Mucosa of descending colon (tissue), 3 donors: ENCODE measurements around the gene NOXA1. TPM values are rescaled to one million over a fixed set of nuclear protein-coding genes. Genes with fewer than 3 reads are reported as not detected.
"Not testable (repeated sequence)": the region's sequence is repeated elsewhere in the genome, so short reads cannot be mapped to it uniquely, and the experiment has no call there.

ENCODE experiments used
- ATAC-seq: fragments of 200-7000 bp; cut with Tn5 transposase; one replicate; pipeline ENCODE4 v1.9.1; 2020; ENCODE audit warnings: mild to moderate bottlenecking, moderate library complexity
- DNase-seq, 3 donors: peaks; one replicate each; pipeline ENCODE4 v3.0.0-alpha.2; 2020
- H3K36me3 ChIP-seq: fragments of 200-600 bp; one replicate; pipeline ENCODE4 v1.8.0; 2021; ENCODE audit warnings: low read depth, mild to moderate bottlenecking
- H3K4me1 ChIP-seq: fragments of 200-600 bp; one replicate; pipeline ENCODE4 v1.8.0; 2021; ENCODE audit warnings: low read depth, mild to moderate bottlenecking
- H3K4me3 ChIP-seq: fragments of 200-600 bp; one replicate; pipeline ENCODE4 v1.8.0; 2021; ENCODE audit warnings: mild to moderate bottlenecking
- H3K9me3 ChIP-seq: fragments of 200-600 bp; one replicate; pipeline ENCODE4 v1.8.0; 2021; ENCODE audit warnings: mild to moderate bottlenecking
- CTCF ChIP-seq: fragments of 200-600 bp; IDR thresholded peaks from one replicate; pipeline ENCODE4 v1.8.0; 2022; ENCODE audit warnings: antibody characterized with exemption, mild to moderate bottlenecking
- intact Hi-C, 2 donors: fragments of 100-400 bp; cut with DNase I in 1 of 2; cut with micrococcal nuclease in 1 of 2; formaldehyde crosslinking; loops; one replicate each; pipeline versions ENCODE4 v1.11.0 to v1.11.1; 2022; cut with DNase I, micrococcal nuclease
- total RNA-seq, 3 donors: library from RNA; stranded (reverse); fragmentation: NEBNext Ultra II Directional in 2 of 3; extraction: Animal tissue kit (Norgen Biotek cat#: 25700) in 2 of 3; gene quantifications; one replicate each; pipeline versions ENCODE4 v1.2.1 to v1.2.4, GENCODE V29; 2021 to 2023
- donor health status: DM: no; HTN: no; CAD: no; lungs with moderate emphysema.
- donor health status: DM: no; HTN: no; CAD: no.
- donor health status: DM: no; HTN: yes; CAD: no.

NOXA1 gene
- total RNA-seq, 3 donors from 2014 or later: 18.0 to 41.5 (median 27.2) TPM

DNA sequence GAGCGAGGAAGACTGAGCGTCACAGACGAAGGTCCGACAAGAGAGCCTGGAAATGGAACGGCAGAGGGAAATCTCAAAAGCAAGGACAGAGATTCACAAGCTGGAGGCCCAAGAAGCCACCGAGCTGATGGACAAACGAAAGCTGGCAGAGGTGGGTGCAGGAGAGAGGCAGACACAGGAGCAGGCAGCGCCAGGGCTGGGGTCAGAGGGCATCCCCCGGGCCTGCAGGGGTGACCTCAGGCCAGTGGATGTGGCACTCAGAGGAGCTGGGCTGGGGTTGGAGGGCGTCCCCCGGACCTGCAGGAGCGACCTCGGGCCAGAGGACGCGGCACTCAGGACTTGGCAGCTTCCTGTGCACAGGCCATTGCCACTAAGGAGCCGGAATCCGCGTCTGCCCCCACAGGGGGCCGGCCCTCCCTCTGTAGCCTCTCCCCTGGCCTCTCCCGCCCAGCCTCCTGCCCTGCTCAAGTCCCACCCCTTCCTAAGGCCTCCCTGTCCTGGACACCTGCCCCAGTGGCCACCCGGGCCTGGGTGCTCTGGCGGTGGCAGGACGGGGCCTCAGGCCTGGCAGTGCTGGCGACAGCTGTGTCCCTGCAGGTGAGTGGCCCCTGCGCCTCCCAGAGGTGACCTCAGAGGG lies 40.6 kb upstream of the NOXA1 start:
- Histone ChIP-seq H3K9me3 (no peaks in the 10 kb centered on the region), H3K4me3 (no peak overlapping the region), H3K36me3 (no peaks in the 10 kb centered on the region), H3K4me1 (peaks cover 2% of the 10 kb centered on the region)
- peak in 2 of 3 donors; percentile 17 to 36 for DNase-seq
- ATAC-seq: peak; percentile 16
- no peak for TF ChIP-seq CTCF
- intact Hi-C loops: no loop called here

DNA sequence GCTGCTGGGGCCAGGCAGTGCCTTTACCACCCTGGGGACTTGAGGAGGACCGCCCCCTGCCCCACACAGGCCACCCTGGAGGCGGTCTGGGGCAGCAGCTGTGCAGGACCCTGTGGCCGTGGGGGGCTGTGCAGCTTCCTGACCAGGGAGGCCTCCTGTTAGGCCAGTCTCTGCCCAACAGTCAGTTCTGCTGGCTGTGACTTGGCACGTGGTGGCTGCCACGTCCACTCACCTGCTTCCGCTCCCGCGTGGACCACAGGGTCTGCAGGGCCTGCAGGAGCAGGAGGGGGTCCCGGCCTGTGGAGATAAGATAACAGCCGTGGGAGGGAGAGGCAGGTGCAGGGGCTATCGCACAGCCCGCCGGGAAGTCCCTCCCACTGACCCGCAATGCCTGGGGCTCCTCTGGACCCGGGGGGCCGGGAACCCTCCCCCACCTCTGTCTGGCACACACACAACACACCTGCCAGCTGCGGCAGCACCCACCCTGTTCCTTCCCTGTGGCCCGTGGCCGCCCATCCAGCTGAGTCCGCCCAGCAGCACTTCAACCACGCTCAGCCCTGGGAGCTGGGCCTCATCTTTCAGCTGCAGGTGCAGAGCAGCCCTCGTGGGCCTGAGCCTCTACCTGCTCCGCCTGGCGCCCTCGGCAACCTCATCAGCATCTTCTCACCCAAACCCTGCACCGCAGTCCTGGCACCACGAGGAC lies 40.0 kb upstream of the NOXA1 start:
- H3K4me3 ChIP-seq: no peak overlapping the region
- no peaks in the 10 kb centered on the region for H3K36me3 ChIP-seq
- no peak for TF ChIP-seq CTCF
- intact Hi-C loops: no loop called here
- H3K4me1 ChIP-seq: peaks cover 2% of the 10 kb centered on the region
- no peak for ATAC-seq
- peak in 2 of 3 donors; percentile 16 to 34 for DNase-seq
- H3K9me3 ChIP-seq: no peaks in the 10 kb centered on the region

DNA sequence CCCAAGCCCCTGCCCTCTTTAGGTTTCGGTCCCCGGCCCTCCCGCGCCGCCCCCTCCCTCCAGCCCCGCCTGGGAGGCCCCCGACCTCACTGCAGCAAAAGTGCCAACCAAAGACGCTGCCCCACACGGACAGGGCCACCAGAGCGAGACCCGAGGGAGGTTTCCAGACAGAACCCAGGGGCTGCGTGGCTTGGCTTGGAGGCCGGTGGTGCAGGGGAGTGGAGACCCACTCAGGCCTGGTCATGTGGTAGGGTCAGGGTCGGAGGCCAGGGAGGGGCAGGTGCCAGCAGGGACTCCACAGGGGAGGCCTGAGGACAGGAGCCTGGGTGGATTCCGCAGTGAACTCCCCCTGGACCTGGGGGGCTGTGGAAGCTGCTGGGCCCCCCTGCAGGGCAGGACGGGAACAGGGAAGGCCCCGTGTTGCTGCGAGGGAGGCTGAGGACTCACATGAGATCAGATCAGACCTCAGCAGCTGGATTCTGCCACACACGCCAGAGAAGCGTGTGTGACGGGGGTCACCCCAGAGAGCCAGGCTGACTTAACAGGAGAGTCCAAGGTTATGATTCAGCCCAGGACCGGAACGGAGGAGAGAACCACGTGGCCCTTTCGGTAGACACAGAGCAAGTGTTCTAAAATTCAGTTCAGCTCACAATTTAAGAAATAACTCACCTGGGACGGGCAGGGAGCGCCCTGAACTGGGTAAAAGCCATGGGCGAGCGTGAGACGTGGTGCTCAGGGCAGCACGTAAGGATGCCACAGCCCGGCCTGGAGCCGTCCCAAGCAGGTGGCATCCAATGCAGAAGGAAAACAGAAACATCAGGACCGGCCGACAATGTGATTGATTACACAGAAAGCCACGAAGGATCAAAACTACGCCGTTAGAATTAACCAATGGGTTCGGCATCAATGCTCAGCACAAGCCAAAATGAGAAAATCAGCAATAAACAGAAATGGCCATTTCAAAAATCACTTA lies 39.1 kb upstream of the NOXA1 start:
- Histone ChIP-seq H3K4me3 (no peak overlapping the region), H3K9me3 (no peaks in the 10 kb centered on the region), H3K4me1 (peaks cover 2% of the 10 kb centered on the region), H3K36me3 (no peaks in the 10 kb centered on the region)
- DNase-seq (peak in 2 of 3 donors; percentile 23 to 43), ATAC-seq (no peak)
- no peak for TF ChIP-seq CTCF
- intact Hi-C loops: no loop called here

GRCh38 chr9:137385061-137385655 lies 38.0 kb upstream of the NOXA1 start:
- DNase-seq: peak in 2 of 3 donors; percentile 8 to 37

DNA sequence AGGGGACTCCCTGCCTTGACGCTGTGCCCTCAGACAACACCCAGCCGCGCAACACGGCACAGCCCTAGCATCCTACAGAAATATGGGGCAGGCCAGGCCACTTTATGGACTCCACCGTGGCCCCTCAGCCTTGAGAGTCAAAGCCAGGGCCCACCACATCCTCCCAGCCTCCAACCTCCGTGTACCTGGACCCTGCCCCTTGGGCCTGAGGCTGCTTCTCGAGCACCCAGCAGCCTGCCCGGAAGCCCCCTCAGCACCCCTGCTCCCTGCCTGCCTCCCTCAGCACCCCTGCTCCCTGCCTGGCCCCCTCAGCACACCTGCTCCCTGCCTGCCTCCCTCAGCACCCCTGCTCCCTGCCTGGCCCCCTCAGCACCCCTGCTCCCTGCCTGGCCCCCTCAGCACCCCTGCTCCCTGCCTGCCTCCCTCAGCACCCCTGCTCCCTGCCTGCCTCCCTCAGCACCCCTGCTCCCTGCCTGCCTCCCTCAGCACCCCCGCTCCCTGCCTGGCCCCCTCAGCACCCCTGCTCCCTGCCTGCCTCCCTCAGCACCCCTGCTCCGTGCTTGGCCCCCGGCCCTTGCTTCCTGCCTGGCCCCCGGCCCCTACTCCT lies 36.6 kb upstream of the NOXA1 start:
- intact Hi-C loops, ATAC-seq, DNase-seq, H3K4me3 ChIP-seq, H3K9me3 ChIP-seq, H3K36me3 ChIP-seq: not testable (repeated sequence)
- peaks cover 15% of the 10 kb centered on the region for H3K4me1 ChIP-seq

More at GRCh38 chr9:137385061-137385655, 38.0 kb upstream of the NOXA1 start:
- H3K4me1 ChIP-seq: peaks cover 2% of the 10 kb centered on the region
- no peaks in the 10 kb centered on the region for H3K9me3 ChIP-seq
- H3K4me3 ChIP-seq: no peak overlapping the region
- no peak for ATAC-seq
- no peak for TF ChIP-seq CTCF
- H3K36me3 ChIP-seq: no peaks in the 10 kb centered on the region
- intact Hi-C loops: no loop called here
